Endothelial cell (in vitro differentiated cells): Measurements from ENCODE around the gene IKZF4. TPM values are rescaled to one million over a fixed set of nuclear protein-coding genes. Genes with fewer than 3 reads are reported as not detected.

ENCODE experiments used
- DNase-seq: peaks from one replicate; pipeline ENCODE4 v3.0.0; 2021; ENCODE audit warnings: low spot score
- H3K27ac Mint-ChIP-seq: one replicate; pipeline ENCODE4 v1.8.0; 2021; ENCODE audit warnings: mixed read lengths, inconsistent platforms; ENCODE audit not compliant: unreplicated experiment
- H3K27me3 Mint-ChIP-seq: one replicate; pipeline ENCODE4 v1.8.0; 2021; ENCODE audit warnings: mild to moderate bottlenecking, moderate library complexity, mixed read lengths, inconsistent platforms; ENCODE audit not compliant: unreplicated experiment
- H3K36me3 Mint-ChIP-seq: one replicate; pipeline ENCODE4 v1.8.0; 2021; ENCODE audit warnings: mild to moderate bottlenecking, low read depth, mixed read lengths, inconsistent platforms; ENCODE audit not compliant: unreplicated experiment
- H3K4me1 Mint-ChIP-seq: one replicate; pipeline ENCODE4 v1.8.0; 2021; ENCODE audit warnings: mild to moderate bottlenecking, mixed read lengths, inconsistent platforms; ENCODE audit not compliant: unreplicated experiment
- H3K4me3 Mint-ChIP-seq: one replicate; pipeline ENCODE4 v1.8.0; 2021; ENCODE audit warnings: mild to moderate bottlenecking, mixed read lengths, inconsistent platforms; ENCODE audit not compliant: unreplicated experiment
- H3K9me3 Mint-ChIP-seq: one replicate; pipeline ENCODE4 v1.8.0; 2021; ENCODE audit warnings: mixed read lengths, inconsistent platforms; ENCODE audit not compliant: unreplicated experiment
- total RNA-seq: library from RNA; stranded (reverse); fragmentation: NEBNext Ultra II Directional; extraction: Animal tissue kit (Norgen Biotek cat#: 25700); gene quantifications from one replicate; pipeline ENCODE4 v1.2.1, GENCODE V29; 2021; ENCODE audit not compliant: unreplicated experiment
- TF ChIP-seq, protein P1 (sequence below): fragments of 200-600 bp; sonication (generic); IDR thresholded peaks from one replicate; pipeline ENCODE4 v1.5.0; 2021; ENCODE audit warnings: antibody characterized with exemption; ENCODE audit not compliant: unreplicated experiment

The IKZF4 gene
- total RNA-seq, 1 donor from 2014 or later = 3.0 TPM

DNA sequence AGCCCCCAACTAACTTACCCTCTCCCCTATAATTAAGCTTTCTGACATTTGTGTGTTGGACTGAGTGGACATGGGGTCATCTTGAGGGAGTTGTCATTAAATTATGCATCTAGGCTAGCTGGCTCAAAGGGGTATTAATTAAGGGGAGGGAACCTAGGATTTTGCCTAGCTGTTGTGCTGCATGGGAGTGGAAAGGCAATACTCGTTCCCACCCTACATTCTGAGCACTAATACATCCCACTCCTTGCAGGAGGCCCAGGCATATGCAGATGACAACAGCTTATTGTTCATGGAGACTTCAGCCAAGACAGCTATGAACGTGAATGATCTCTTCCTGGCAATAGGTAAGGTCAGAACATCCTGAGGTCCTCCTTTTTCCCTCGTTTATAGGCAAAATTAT lies 29.7 kb upstream of the IKZF4 start:
- TF ChIP-seq, protein P1, sequence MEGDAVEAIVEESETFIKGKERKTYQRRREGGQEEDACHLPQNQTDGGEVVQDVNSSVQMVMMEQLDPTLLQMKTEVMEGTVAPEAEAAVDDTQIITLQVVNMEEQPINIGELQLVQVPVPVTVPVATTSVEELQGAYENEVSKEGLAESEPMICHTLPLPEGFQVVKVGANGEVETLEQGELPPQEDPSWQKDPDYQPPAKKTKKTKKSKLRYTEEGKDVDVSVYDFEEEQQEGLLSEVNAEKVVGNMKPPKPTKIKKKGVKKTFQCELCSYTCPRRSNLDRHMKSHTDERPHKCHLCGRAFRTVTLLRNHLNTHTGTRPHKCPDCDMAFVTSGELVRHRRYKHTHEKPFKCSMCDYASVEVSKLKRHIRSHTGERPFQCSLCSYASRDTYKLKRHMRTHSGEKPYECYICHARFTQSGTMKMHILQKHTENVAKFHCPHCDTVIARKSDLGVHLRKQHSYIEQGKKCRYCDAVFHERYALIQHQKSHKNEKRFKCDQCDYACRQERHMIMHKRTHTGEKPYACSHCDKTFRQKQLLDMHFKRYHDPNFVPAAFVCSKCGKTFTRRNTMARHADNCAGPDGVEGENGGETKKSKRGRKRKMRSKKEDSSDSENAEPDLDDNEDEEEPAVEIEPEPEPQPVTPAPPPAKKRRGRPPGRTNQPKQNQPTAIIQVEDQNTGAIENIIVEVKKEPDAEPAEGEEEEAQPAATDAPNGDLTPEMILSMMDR = no peak

DNA sequence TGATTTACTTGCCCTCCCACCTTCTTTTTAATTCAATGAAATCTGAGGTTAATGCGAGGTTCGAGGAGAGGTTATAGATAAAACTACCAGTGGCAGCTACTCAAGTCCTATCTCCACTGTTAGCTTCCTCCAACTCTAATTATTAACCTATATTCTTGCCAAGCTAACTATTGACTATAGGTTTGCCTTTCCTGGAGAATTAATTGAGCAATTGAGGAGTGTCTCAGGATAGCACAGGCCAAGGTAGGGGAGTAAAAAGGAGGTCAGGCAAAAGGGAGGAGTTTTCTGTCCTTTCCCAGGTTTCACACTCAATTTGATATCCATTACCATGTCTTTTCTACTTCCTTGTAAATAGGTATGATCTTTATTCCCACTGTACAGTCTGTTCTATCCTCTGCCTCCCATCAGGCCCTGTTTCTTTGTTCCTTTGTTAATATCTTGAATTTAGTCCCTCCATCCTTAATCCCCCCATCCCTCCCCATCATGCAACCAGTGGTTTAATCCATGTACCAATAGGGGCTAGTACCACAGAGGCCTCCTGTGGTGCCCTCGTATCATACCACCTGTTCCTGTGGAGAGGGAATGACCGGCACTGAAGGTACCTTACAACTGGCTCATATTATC lies 27.5 kb upstream of the IKZF4 start:
- peaks cover 6% of the 10 kb centered on the region for H3K27me3 Mint-ChIP-seq
- TF ChIP-seq, protein P1 = no peak
- H3K36me3 Mint-ChIP-seq = peaks cover 64% of the 10 kb centered on the region
- no peak for DNase-seq
- H3K9me3 Mint-ChIP-seq = no peaks in the 10 kb centered on the region
- H3K27ac Mint-ChIP-seq = peak overlapping the region; percentile 86
- H3K4me3 Mint-ChIP-seq = no peak overlapping the region
- peaks cover 36% of the 10 kb centered on the region for H3K4me1 Mint-ChIP-seq

More for the DNA sequence above, 29.7 kb upstream of the IKZF4 start:
- Mint-ChIP-seq H3K36me3 (peaks cover 67% of the 10 kb centered on the region), H3K4me1 (peaks cover 25% of the 10 kb centered on the region), H3K27me3 (peaks cover 3% of the 10 kb centered on the region), H3K4me3 (peak overlapping the region; percentile 60), H3K27ac (no peak overlapping the region), H3K9me3 (no peaks in the 10 kb centered on the region)
- DNase-seq = no peak

DNA sequence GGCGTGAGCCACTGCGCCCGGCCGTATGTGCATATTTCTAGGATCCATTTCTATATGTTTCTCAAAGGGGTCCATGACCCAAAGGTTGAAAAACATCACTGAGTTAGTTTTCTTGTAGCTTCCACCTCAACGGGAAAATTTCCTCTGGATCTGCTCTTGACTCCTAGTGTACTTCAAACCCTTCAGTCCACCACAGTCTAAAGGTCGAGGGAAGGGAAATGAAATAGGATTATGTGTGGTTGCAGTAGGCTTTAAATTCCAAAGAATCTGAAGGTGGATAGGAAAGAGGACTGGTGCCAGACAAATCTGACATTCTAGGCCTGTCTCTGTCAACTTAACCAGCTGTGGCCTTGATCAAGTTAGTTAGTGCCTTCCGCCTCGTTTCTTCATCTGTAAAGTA lies 25.5 kb upstream of the IKZF4 start:
- no peak for DNase-seq
- Mint-ChIP-seq H3K36me3 (peaks cover 50% of the 10 kb centered on the region), H3K9me3 (no peaks in the 10 kb centered on the region), H3K4me1 (peaks cover 45% of the 10 kb centered on the region), H3K27me3 (peaks cover 10% of the 10 kb centered on the region), H3K27ac (peak overlapping the region; percentile 13), H3K4me3 (peak overlapping the region; percentile 51)
- TF ChIP-seq, protein P1 = no peak

DNA sequence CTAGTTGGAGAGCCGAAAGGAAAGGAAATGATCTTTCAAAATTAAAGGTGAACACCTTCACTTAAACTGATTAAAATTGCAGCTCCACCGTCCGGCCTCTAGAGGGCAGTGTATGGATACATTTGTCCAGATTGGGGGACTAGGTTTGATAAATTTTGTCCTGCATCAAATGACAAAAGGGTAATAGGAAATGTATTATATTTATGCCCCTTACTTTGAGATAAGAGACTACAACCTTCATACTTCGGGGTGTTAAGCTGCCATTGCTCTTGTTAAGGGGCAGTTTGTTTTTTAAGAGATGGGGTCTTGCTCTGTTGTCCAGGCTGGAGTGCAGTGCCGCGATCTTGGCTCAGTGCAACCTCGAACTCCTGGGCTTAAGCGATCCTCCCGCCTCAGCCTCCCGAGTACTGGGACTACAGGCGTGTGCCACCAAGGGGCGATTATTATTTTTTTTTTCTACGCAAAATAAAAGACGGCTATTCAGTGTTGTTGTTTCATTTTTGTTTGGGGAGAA lies 24.6 kb upstream of the IKZF4 start:
- DNase-seq = peak; percentile 52
- Mint-ChIP-seq H3K36me3 (peaks cover 42% of the 10 kb centered on the region), H3K9me3 (no peaks in the 10 kb centered on the region), H3K27me3 (peaks cover 10% of the 10 kb centered on the region), H3K27ac (peak overlapping the region; percentile 85), H3K4me1 (peaks cover 46% of the 10 kb centered on the region), H3K4me3 (peak overlapping the region; percentile 82)
- TF ChIP-seq, protein P1 = peak; percentile 89

DNA sequence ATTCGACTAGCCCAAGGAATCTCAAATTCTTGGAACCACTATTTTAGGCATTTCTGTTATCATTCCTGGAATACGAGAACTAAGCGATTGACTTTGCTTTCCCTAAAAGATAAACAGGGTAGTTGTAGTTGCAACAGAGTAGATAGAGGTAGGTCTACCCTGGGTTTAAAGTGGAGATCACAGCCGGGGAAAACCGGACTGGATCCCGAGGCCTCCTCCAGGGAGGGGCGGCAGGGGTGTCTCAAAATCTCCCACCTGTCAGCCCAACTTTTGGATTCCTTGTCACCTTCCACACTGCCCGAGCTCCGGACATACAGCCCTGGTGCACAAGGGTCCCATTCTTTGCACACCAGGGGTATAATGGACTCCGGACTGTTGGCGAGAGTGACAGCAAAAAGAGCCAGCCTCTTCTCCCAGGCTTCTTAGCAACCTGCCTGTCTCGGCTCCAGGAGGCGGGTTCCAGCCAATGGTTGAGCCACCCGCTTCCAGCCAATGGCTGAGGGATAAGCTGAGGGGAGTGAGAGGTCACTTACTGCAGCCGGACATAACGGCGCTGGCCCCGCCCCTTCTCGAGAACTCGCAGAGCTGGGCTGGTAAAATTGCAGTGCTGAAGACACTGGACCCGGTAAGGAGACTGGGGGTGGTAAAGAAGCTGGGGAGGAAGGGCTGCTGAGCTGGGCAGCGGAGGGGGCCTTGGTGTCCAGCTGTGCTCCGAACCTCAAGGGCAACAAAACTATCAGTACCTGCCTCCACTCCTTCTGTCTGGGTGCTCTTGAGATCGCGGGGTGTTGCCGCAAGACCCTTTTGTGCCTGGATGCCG lies 23.9 kb upstream of the IKZF4 start, which contains the start of gene SUOX:
TSS of gene SUOX (plus strand) at position 562 of the 820 bp plus-strand sequence. CDS start 4,946 bp downstream, outside the sequence.
- peaks cover 53% of the 10 kb centered on the region for H3K4me1 Mint-ChIP-seq
- peak; percentile 90 for DNase-seq
- H3K4me3 Mint-ChIP-seq = peak within 1 kb of the TSS; percentile 95
- H3K9me3 Mint-ChIP-seq = no peaks in the 10 kb centered on the region
- peak within 1 kb of the TSS; percentile 85 for H3K27ac Mint-ChIP-seq
- H3K36me3 Mint-ChIP-seq = peaks cover 44% of the 10 kb centered on the region
- TF ChIP-seq, protein P1 = no peak
- H3K27me3 Mint-ChIP-seq = peaks cover 13% of the 10 kb centered on the region
